ENCODE results near the gene NUDT4. TPM values are rescaled to one million over a fixed set of nuclear protein-coding genes. Genes with fewer than 3 reads are reported as not detected.
"Not testable (repeated sequence)": the region's sequence is repeated elsewhere in the genome, so short reads cannot be mapped to it uniquely, and the experiment has no call there.

NUDT4 gene
- total RNA-seq, 1 donor from 2014 or later: 87.2 TPM

GRCh38 chr12:93366422-93366821, 11.3 kb upstream of the NUDT4 start:
- DNase-seq (ENCODE audit: low spot score): no peak

GRCh38 chr12:93368766-93369165, 9.0 kb upstream of the NUDT4 start:
- DNase-seq (ENCODE audit: low spot score): no peak

DNA sequence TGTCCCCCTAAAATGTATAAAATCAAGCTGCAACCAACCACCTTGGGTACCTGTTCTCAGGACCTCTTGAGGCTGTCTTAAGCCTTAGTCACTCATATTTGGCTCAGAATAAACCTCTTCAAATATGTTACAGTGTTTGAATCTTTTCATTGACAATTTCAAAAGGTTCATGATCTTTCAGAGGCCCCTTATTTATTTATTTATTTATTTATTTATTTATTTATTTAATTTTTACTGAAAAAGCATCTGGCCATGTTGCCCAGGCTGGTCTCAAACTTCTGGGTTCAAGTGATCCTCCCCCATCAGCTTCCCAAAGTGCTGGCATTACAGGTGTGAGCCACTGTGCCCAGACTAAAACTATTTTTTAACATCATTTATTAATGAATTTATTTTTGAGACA, 8.2 kb upstream of the NUDT4 start:
- no peak for DNase-seq (ENCODE audit: low spot score)

GRCh38 chr12:93370947-93371346, 6.8 kb upstream of the NUDT4 start:
- no peak for DNase-seq (ENCODE audit: low spot score)

- no peak for DNase-seq (ENCODE audit: low spot score)
These were observed 3.6 kb upstream of the NUDT4 start for GRCh38 chr12:93373961-93374656.

DNA sequence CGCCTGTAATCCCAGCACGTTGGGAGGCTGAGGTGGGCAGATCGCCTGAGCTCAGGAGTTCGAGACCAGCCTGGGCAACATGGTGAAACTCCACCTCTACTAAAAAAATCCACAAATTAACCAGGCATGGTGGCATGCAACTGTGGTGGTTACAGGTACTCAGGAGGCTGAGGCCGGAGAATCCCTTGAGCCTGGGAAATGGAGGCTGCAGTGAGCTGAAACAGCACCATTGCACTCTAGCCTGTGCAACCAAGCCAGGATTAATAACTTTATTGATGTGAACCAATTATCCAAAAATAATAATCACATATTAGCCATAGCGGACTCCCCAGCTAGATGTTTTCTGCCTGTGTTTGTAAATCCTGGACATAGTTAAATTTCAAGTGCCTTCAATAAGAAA, 1.8 kb upstream of the NUDT4 start:
- DNase-seq (ENCODE audit: low spot score): no peak

DNA sequence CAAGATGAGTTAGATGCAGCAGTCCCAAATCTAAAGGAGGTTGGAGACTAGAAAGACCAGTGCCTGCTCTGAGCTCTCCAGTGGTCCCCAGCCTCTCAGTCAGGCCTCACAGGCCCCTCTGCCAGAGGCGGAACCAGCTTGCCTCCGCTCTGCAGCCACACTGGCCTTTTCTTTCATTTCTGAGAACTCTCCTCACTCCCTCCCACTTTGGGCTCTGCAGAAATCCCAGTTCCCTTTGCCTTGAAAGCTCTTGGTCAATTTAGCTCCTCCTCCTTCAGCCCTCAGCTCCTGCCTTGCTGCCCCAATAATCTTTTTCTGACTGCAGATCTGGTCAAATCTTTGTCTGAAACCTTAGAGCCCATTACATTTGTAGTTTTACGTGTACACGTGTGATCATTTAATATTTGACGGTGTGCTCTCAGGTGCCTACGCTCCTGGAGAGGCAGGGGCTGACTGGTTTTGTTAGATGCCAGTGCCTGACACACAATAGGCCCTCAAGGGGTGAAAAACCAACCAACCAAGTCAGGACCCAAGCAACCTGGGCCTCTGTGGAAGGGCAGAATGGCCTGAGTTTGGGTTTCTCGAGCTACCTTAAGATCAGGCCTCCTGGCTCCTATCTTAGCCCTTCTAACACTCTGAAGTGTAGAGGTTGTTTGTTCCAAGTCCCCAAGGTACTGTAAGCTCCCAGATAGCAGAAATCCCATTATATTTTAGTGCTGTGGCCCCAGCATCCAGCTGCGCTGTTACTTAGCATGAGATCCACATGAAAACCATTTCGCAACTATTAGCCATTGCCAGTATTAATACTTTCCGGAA, 1.1 kb upstream of the NUDT4 start:
- peak; percentile 61 for DNase-seq (ENCODE audit: low spot score)

DNA sequence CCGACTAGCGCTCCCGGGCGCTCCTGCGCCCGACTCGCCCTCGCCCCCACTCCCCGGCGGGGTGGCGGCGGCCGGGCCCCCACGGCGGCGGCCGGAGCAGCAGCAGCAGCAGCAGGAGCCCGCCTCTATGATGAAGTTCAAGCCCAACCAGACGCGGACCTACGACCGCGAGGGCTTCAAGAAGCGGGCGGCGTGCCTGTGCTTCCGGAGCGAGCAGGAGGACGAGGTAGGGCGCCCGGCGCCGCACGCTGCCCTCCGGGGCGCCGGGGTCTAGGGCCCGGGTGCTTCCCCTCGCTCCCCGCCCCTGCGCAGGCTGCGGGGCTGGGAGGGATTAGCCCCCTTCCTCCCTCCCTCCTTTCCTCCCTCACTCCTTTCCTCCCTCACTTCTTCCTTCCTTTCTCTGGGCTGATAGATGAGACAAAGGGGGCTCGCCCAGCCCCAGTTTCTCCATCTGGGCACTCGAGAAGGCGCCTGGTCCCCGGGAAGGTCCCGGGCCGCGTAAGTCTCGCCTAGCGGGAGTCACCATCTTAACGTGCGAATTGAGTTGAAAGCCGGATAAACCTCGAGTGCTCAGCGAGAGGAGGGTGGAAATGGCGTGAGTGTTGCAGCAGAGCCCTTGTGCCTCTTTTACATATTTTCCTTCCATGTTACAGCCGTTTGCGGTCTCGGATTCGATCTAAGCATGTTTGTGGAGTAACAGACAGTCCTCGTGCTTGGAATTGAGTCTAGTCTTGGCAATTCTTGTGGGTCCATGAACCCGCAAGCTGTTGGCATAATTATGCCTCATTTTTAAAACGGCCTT, 672 bp downstream of the NUDT4 start:
- peak; percentile 76 for DNase-seq (ENCODE audit: low spot score)

DNA sequence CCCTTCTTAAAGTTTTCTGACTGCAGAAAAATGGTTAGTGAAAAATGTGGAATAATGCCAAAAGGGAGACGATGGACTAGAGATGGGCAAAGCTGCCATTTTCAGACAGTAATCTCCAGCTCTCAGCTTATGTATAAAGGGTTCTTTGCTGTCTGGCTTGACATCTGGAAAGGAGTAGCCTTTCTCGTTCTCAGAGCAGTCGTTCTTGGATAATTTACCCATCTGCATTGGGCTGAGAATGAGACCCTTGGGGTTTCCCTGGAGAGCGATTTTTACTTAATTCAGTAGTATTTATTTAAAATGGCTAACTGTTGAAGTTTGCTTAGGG, 1.2 kb downstream of the NUDT4 start:
- DNase-seq (ENCODE audit: low spot score): peak; percentile 59

DNA sequence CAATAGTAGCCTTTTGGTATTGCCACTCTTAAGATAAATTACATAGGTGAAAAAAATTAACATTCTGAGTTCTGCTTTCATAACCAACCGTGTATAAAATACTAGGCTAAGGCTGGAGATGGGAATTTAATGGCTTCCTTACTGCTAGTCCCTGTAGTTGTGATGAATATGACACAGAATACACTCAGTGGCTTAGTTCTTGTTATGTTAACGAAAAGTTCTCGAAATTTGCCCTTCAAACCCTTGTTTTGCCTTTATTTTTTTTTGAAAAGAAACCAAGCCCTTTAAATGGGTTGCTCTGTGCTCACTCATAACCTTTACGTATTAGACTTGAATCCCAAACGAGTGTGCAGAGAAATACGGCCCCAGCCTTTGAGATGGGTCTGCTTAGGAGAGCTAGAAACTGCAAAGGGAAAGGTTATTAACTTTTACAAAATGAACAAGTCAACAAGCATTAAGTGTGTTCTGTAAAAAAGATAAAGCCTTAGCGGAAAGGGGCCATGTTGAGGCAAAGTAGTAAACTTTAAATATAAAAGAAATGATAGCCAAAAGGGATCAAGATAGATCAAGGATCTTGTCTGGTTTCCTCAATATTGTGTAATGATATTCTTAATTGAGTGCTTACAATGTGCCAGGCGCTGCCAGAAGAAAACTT, 1.7 kb downstream of the NUDT4 start:
- peak; percentile 66 for DNase-seq (ENCODE audit: low spot score)

DNA sequence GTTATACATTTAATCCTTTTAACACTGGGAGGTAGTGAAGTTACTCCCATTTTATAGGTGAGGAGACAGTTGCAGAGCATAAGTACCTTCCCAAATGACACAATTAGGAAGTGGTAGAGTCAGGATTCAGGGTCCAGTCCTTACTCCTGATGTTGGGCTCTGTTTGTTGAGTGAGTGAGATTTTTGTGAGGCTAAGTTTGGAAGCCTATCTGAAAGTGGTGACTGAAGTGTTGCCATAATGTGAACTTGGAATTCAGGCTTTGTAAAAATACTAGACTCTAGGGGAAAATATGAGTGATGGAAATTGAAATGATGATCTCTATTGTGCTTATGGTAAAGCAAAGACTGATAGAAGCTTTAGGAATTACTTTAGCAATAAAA, 2.2 kb downstream of the NUDT4 start:
- peak; percentile 20 for DNase-seq (ENCODE audit: low spot score)

- DNase-seq (ENCODE audit: low spot score): peak; percentile 60
These were observed 2.9 kb downstream of the NUDT4 start for GRCh38 chr12:93380480-93381121.

DNA sequence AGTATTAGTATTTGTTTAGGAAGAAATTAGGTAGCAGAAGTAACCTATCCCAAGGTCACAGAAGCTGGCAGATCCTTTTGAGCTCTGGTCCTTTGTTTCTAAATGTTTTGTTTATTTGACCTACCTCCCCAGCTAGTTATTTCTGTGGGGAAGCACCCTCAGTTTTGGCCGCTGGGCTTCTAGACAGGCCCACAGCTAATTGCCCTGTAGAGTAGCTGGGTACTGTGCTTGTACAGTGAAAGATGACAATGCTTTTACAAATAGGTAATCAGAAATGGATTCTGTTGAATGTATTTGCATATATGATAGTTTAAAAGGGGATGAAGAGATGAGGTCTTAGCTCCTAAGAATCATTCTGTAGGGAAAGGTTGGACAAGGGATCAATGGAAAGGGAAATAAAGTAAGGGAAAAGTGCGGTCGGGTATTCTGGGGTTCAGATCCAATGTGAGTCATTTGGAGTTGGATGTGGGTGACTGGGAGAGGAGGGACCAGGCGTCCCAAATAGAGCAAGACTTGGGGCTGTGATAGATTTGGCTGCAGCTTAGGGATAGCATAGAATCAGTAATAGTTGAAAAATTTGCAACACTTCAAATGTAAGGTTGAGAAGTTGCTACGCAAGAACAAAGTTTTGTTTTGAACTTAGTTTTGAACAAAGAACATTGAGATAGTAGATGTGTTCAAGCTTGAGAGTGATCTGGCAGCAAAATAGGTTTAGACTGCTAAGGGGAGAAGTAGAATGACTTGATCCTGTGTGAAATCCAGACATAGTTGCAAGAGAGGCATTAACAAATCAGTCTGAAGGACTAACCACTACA, 3.6 kb downstream of the NUDT4 start:
- DNase-seq (ENCODE audit: low spot score): no peak

DNA sequence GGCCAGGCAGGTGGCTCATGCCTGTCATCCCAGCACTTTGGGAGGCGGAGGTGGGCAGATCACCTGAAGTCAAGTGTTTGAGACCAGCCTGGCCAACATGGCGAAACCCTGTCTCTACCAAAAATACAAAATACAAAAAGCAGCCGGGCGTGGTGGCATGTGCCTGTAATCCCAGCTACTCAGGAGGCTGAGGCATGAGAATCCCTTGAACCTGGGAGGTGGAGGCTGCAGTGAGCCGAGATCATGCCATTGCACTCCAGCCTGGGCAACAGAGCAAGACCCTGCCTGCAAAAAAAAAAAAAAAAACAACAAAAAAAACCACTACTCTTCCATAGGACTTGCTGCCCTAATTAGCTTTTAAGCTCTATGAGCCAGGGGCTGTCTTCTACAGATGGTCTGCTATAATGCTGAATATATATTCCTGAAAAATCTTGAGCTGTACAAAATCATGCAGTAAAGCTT, 4.3 kb downstream of the NUDT4 start:
- DNase-seq (ENCODE audit: low spot score): not testable (repeated sequence)

GRCh38 chr12:93387780-93388179, 10.1 kb downstream of the NUDT4 start:
- DNase-seq (ENCODE audit: low spot score): no peak

- DNase-seq (ENCODE audit: low spot score): no peak
These were observed 12.3 kb downstream of the NUDT4 start for GRCh38 chr12:93390031-93390430.

DNA sequence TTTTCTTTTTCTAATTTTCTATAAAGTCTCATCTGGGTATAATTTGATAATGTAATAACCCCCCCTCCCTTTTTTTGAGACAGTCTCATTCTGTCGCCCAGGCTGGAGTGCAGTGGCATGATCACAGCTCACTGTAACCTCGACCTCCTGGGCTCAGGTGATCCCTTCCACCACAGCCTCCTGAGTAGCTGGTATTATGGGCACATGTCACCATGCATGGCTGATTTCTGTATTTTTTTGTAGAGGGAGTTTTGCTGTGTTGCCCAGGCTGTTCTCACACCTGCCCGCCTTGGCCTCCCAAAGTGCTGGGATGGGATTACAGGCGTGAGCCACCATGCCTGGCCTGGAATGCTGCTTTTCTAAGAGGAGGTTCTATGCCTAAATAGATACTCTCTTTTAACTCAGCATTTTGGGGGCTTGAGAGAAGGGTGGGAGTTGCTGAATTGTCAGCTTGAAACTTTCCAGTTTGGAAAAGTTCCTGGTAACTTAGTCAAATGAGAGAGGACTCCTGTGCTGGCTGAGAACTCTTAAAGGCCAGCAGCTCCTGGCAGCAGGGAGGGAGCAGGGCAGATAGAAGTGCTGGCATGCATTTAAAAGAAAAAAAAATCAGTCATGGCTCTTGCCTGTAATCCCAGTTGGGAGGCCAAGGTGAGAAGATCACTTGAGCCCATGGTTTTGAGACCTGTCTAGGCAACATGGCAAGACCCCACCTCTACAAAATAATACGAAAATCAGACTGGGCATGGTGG, 13.0 kb downstream of the NUDT4 start:
- DNase-seq (ENCODE audit: low spot score): no peak

DNA sequence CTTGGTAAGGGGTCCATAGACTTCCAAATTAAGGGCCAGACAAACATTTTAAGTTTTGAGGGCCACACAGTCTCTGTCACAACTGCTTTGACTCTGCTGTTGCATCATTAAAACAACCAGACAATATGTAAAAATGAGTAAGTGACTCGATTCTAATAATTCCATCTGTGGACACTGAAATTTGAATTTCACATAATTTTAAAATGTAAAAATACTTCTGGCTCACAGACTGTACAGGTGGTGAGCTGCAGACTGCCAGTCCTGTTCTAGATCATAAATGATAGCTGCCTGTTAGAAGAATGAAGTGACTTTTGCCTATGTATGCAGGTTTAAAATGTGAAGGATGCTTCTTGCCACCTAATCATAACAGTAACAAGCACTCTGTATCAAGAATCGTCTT, 15.7 kb downstream of the NUDT4 start:
- no peak for DNase-seq (ENCODE audit: low spot score)

DNA sequence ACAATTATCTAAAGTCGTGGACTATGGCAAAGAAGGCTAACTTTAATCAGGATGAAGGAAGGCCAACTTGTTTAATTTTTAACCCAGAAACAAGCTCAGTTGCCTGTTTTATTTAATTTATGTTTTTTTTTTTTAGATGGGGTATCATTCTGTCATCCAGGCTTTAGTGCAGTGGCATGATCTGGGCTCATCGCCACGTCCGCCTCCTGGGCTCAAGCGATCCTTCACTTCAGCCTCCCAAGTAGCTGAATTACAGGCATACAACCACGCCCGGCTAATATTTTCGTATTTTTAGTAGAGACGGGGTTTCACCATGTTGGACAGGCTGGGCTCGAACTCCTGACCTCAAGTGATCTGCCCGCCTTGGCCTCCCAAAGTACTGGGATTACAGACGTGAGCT, 19.7 kb downstream of the NUDT4 start:
- no peak for DNase-seq (ENCODE audit: low spot score)

All from umbilical cord (tissue), 2 donors.